ENCODE results near the gene GBF1.

GRCh38 chr10:102426803-102427287, 181.5 kb downstream of the GBF1 start:
- TF ChIP-seq CTCF (IDR thresholded peaks at IDR 0.05 in 8 of 11, conservative IDR thresholded peaks at IDR 0.05 in 3 of 11) (no peak), POLR2AphosphoS5 (IDR thresholded peaks at IDR 0.05) (no peak)

All from spleen (tissue), 7 donors.